Measurements from ENCODE around the gene ATXN10. TPM values are rescaled to one million over a fixed set of nuclear protein-coding genes. Genes with fewer than 3 reads are reported as not detected.
A peak's percentile ranks its signal among the peaks of the same experiment; 100 is the strongest.

The ATXN10 gene
- total and polyA plus RNA-seq, 2 of the 13 experiments (the other 11 are each of a cell fraction or from before 2014, with no cell fraction given), result 60.1 to 194 TPM

- TF ChIP-seq, protein P1, sequence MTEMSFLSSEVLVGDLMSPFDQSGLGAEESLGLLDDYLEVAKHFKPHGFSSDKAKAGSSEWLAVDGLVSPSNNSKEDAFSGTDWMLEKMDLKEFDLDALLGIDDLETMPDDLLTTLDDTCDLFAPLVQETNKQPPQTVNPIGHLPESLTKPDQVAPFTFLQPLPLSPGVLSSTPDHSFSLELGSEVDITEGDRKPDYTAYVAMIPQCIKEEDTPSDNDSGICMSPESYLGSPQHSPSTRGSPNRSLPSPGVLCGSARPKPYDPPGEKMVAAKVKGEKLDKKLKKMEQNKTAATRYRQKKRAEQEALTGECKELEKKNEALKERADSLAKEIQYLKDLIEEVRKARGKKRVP (CRISPR knock-in tag; IDR thresholded peaks at IDR 0.05), result no peak
- TF ChIP-seq E2F1 (CRISPR knock-in tag; IDR thresholded peaks at IDR 0.05) (no peak), HDAC6 (IDR thresholded peaks at IDR 0.05; ENCODE audit: low read depth, low read length) (no peak), ELF4 (CRISPR knock-in tag; IDR thresholded peaks at IDR 0.05; ENCODE audit: borderline replicate concordance) (no peak), ZNF34 (CRISPR knock-in tag; IDR thresholded peaks at IDR 0.05; ENCODE audit: borderline replicate concordance) (peak; percentile 18; the same call in 1 of the 2 replicates), MIER3 (CRISPR knock-in tag; IDR thresholded peaks at IDR 0.05; ENCODE audit: borderline replicate concordance) (peak; percentile 26; the same call in 1 of the 2 replicates), PCBP2 (optimal IDR thresholded peaks at IDR 0.05; ENCODE audit: low read depth, low read length, poor library complexity, severe bottlenecking) (no peak), PHF5A (CRISPR knock-in tag; IDR thresholded peaks at IDR 0.05; ENCODE audit: low read depth, unreplicated experiment) (no peak), ZNF331 (CRISPR knock-in tag; IDR thresholded peaks at IDR 0.05) (peak; percentile 36; the same call in 1 of the 2 replicates), KLF15 (CRISPR knock-in tag; IDR thresholded peaks at IDR 0.05; ENCODE audit: borderline replicate concordance) (no peak), ZFP36 (IDR thresholded peaks at IDR 0.05; ENCODE audit: borderline replicate concordance, low read depth, low read length, partially characterized antibody) (no peak), CREBL2 (CRISPR knock-in tag; IDR thresholded peaks at IDR 0.05; ENCODE audit: borderline replicate concordance) (no peak; the same call in 1 of the 2 replicates), ZBTB3 (CRISPR knock-in tag; IDR thresholded peaks at IDR 0.05; ENCODE audit: borderline replicate concordance, low read depth) (no peak), ZBTB10 (CRISPR knock-in tag; IDR thresholded peaks at IDR 0.05; ENCODE audit: borderline replicate concordance) (no peak), ISL2 (CRISPR knock-in tag; IDR thresholded peaks at IDR 0.05) (no peak)
- TF ChIP-seq, protein P2, sequence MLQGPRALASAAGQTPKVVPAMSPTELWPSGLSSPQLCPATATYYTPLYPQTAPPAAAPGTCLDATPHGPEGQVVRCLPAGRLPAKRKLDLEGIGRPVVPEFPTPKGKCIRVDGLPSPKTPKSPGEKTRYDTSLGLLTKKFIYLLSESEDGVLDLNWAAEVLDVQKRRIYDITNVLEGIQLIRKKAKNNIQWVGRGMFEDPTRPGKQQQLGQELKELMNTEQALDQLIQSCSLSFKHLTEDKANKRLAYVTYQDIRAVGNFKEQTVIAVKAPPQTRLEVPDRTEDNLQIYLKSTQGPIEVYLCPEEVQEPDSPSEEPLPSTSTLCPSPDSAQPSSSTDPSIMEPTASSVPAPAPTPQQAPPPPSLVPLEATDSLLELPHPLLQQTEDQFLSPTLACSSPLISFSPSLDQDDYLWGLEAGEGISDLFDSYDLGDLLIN (CRISPR knock-in tag; IDR thresholded peaks at IDR 0.05; ENCODE audit: borderline replicate concordance), result no peak
- TF ChIP-seq, protein P3, sequence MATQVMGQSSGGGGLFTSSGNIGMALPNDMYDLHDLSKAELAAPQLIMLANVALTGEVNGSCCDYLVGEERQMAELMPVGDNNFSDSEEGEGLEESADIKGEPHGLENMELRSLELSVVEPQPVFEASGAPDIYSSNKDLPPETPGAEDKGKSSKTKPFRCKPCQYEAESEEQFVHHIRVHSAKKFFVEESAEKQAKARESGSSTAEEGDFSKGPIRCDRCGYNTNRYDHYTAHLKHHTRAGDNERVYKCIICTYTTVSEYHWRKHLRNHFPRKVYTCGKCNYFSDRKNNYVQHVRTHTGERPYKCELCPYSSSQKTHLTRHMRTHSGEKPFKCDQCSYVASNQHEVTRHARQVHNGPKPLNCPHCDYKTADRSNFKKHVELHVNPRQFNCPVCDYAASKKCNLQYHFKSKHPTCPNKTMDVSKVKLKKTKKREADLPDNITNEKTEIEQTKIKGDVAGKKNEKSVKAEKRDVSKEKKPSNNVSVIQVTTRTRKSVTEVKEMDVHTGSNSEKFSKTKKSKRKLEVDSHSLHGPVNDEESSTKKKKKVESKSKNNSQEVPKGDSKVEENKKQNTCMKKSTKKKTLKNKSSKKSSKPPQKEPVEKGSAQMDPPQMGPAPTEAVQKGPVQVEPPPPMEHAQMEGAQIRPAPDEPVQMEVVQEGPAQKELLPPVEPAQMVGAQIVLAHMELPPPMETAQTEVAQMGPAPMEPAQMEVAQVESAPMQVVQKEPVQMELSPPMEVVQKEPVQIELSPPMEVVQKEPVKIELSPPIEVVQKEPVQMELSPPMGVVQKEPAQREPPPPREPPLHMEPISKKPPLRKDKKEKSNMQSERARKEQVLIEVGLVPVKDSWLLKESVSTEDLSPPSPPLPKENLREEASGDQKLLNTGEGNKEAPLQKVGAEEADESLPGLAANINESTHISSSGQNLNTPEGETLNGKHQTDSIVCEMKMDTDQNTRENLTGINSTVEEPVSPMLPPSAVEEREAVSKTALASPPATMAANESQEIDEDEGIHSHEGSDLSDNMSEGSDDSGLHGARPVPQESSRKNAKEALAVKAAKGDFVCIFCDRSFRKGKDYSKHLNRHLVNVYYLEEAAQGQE (IDR thresholded peaks at IDR 0.05; ENCODE audit: borderline replicate concordance in 1 of 2, low read depth in 1 of 2, low read length in 2 of 2), result no peak
These were observed at the start of gene ATXN10 (continued) for GRCh38 chr22:45671783-45672563.

Data from HepG2 (cell line).